ENCODE results near the gene PLS3.

Gene PLS3

GRCh38 chrX:115560978-115561604 lies at the start of gene PLS3:
PLS3 (plus strand) TSS chrX:115561174; CDS start chrX:115610251, 49,077 bp downstream.
- TF ChIP-seq RAD21 (IDR thresholded peaks at IDR 0.05; ENCODE audit: low read depth), result no peak
- no peak for TF ChIP-seq EGR1 (IDR thresholded peaks at IDR 0.05)
- no peak for TF ChIP-seq FOXM1 (IDR thresholded peaks at IDR 0.05; ENCODE audit: borderline replicate concordance, low read depth)
- TF ChIP-seq EP300 (IDR thresholded peaks at IDR 0.05; ENCODE audit: borderline replicate concordance), result no peak
- TF ChIP-seq MAX (IDR thresholded peaks at IDR 0.05), result no peak; the same call in 1 of the 2 replicates
- peak; percentile 57; the same call in 1 of the 2 replicates for TF ChIP-seq ZBTB7A (IDR thresholded peaks at IDR 0.05; ENCODE audit: low read depth)
- TF ChIP-seq CEBPB (IDR thresholded peaks at IDR 0.05), result no peak
- no peak for TF ChIP-seq REST (IDR thresholded peaks at IDR 0.05; ENCODE audit: low read depth)
- TF ChIP-seq TAF1 (IDR thresholded peaks at IDR 0.05; ENCODE audit: low read depth), result peak; percentile 69; the same call in 1 of the 2 replicates
- peak; percentile 53; the same call in 1 of the 2 replicates for TF ChIP-seq YY1 (IDR thresholded peaks at IDR 0.05; ENCODE audit: low read depth)
- TF ChIP-seq TCF12 (IDR thresholded peaks at IDR 0.05; ENCODE audit: low read depth), result no peak
- peak; percentile 25; the same call in 1 of the 2 replicates for TF ChIP-seq NFIC (IDR thresholded peaks at IDR 0.05)

GRCh38 chrX:115518113-115518512 lies 42.9 kb upstream of the PLS3 start:
- TF ChIP-seq EP300 (IDR thresholded peaks at IDR 0.05; ENCODE audit: borderline replicate concordance), result no peak

DNA sequence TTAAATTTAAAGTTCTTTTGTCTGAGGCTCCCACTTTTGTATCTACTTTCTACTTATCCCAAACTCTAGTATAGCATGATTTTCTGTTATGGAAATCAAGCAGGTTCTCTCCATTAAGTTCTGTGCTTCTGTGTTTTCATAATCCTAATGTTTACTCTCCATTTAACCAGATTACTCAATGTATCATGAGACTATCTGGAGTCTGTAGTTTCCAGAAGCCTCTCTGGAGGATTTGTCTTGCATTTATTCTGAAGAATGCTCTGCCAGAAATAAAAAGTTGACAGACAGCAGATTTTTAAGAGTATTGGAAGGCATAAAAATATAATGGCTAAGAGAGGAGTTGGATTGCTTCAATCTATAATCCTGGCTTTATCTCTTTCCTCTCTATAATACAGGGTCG lies 39.2 kb upstream of the PLS3 start:
- TF ChIP-seq NFIC (IDR thresholded peaks at IDR 0.05) (no peak), RAD21 (IDR thresholded peaks at IDR 0.05; ENCODE audit: low read depth) (no peak), MAX (IDR thresholded peaks at IDR 0.05) (no peak), TCF12 (IDR thresholded peaks at IDR 0.05; ENCODE audit: low read depth) (no peak)

DNA sequence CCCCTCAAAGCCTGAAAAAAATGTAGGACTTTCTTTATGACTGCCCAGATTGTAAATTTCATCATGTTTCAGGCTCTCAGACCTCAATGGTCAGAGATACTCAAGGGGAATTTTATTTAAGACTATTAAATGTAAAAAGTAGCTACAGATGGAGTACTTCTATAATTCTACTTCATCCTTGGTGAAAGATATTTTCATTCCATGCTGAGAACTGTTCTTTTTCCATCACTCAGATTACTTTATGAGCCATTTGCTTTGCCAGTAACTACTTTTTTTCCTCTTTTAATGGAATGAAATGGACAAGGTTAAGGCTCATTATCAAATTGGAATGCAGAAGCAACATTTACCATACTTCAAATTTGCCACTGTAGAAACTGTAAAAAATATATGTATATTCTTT lies 38.0 kb upstream of the PLS3 start:
- TF ChIP-seq FOXM1 (IDR thresholded peaks at IDR 0.05; ENCODE audit: borderline replicate concordance, low read depth) (no peak), NFIC (IDR thresholded peaks at IDR 0.05) (no peak), ZBTB7A (IDR thresholded peaks at IDR 0.05; ENCODE audit: low read depth) (no peak), YY1 (IDR thresholded peaks at IDR 0.05; ENCODE audit: low read depth) (no peak), MAX (IDR thresholded peaks at IDR 0.05) (no peak), REST (IDR thresholded peaks at IDR 0.05; ENCODE audit: low read depth) (no peak), RAD21 (IDR thresholded peaks at IDR 0.05; ENCODE audit: low read depth) (no peak), EP300 (IDR thresholded peaks at IDR 0.05; ENCODE audit: borderline replicate concordance) (no peak)

GRCh38 chrX:115525486-115525885 lies 35.5 kb upstream of the PLS3 start:
- no peak for TF ChIP-seq ZBTB7A (IDR thresholded peaks at IDR 0.05; ENCODE audit: low read depth)
- TF ChIP-seq YY1 (IDR thresholded peaks at IDR 0.05; ENCODE audit: low read depth), result no peak
- TF ChIP-seq NFIC (IDR thresholded peaks at IDR 0.05), result no peak

DNA sequence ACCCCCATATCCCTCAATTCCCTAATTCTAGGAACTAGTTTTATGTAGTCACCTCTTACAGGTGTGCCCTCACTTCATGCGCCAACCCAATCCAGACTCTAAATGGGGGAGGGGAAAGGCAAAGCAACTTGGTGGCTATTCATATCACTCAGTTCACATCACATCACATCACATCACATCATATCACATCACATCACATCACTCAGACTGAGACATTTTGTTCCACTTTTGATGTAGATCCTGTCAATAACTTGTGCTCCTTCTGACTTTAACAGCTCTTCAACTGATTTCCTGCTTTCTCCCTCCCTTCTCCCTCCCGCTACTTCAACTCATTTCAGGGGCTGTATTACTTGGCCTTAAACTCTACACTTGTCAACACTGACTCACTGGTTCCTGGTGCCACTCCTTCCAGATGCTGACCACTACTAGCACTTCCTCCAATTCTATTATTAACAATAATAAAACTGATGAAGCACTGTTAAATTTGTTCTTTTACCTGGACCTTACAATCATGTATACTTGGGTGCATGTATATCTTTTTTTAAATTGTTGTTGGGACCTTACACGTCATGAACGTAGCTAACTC lies 29.1 kb upstream of the PLS3 start:
- no peak for TF ChIP-seq TEAD4 (IDR thresholded peaks at IDR 0.05)
- no peak for TF ChIP-seq FOXM1 (IDR thresholded peaks at IDR 0.05; ENCODE audit: borderline replicate concordance, low read depth)

GRCh38 chrX:115533485-115533884 lies 27.5 kb upstream of the PLS3 start:
- no peak for TF ChIP-seq YY1 (IDR thresholded peaks at IDR 0.05; ENCODE audit: low read depth)
- no peak for TF ChIP-seq TCF12 (IDR thresholded peaks at IDR 0.05; ENCODE audit: low read depth)
- TF ChIP-seq REST (IDR thresholded peaks at IDR 0.05; ENCODE audit: low read depth), result no peak
- TF ChIP-seq EGR1 (IDR thresholded peaks at IDR 0.05), result no peak
- TF ChIP-seq ZBTB7A (IDR thresholded peaks at IDR 0.05; ENCODE audit: low read depth), result no peak
- no peak for TF ChIP-seq NFIC (IDR thresholded peaks at IDR 0.05)
- no peak for TF ChIP-seq USF1 (IDR thresholded peaks at IDR 0.05)
- TF ChIP-seq FOXM1 (IDR thresholded peaks at IDR 0.05; ENCODE audit: borderline replicate concordance, low read depth), result no peak
- TF ChIP-seq CREB1 (IDR thresholded peaks at IDR 0.05; ENCODE audit: low read depth), result no peak
- TF ChIP-seq MAX (IDR thresholded peaks at IDR 0.05), result no peak
- TF ChIP-seq TAF1 (IDR thresholded peaks at IDR 0.05; ENCODE audit: low read depth), result no peak
- no peak for TF ChIP-seq CEBPB (IDR thresholded peaks at IDR 0.05)
- TF ChIP-seq EP300 (IDR thresholded peaks at IDR 0.05; ENCODE audit: borderline replicate concordance), result no peak
- no peak for TF ChIP-seq RAD21 (IDR thresholded peaks at IDR 0.05; ENCODE audit: low read depth)
- TF ChIP-seq TEAD4 (IDR thresholded peaks at IDR 0.05), result no peak
